Measurements from ENCODE around the gene TRIM54.

TRIM54 gene

DNA sequence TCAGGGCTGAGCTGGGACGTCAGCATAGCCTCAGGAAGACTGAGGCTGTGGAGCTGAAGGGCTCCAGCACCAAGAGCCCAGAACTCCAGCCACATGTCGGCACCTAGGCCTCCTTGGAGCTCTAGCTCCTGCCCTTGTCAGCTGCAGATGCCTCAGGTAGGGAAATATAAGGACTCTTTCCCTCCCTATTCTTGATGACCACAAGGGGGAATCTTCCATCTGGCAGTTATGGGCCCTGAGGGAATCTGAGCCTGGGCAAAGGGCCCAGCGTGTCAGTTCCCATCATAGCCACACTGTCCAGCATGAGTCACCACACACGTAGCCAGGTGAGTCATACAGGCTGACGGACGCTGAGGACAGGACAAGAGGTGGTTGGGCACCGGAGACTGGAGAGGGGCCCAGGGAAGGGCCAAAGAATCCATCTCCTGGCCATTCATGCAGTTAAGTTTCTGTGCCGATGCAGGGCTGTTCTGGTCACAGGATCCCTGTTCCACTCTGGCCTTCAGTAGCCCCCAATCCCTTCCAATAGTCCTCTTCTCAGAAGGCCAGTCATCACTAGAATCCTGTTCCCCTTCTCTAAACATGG is 38.8 kb downstream of the TRIM54 start (continued):
- no peak for TF ChIP-seq ZNF626 (tag by site-specific recombination; IDR thresholded peaks at IDR 0.05)
- TF ChIP-seq, protein P1, sequence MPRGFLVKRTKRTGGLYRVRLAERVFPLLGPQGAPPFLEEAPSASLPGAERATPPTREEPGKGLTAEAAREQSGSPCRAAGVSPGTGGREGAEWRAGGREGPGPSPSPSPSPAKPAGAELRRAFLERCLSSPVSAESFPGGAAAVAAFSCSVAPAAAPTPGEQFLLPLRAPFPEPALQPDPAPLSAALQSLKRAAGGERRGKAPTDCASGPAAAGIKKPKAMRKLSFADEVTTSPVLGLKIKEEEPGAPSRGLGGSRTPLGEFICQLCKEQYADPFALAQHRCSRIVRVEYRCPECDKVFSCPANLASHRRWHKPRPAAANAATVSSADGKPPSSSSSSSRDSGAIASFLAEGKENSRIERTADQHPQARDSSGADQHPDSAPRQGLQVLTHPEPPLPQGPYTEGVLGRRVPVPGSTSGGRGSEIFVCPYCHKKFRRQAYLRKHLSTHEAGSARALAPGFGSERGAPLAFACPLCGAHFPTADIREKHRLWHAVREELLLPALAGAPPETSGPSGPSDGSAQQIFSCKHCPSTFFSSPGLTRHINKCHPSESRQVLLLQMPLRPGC (tag by site-specific recombination; IDR thresholded peaks at IDR 0.05): 0 out of 2 replicates have a peak, but pooled peaks have one; percentile 57
- TF ChIP-seq ZBTB21 (tag by site-specific recombination; IDR thresholded peaks at IDR 0.05): 0 out of 2 replicates have a peak, but pooled peaks have one; percentile 31

DNA sequence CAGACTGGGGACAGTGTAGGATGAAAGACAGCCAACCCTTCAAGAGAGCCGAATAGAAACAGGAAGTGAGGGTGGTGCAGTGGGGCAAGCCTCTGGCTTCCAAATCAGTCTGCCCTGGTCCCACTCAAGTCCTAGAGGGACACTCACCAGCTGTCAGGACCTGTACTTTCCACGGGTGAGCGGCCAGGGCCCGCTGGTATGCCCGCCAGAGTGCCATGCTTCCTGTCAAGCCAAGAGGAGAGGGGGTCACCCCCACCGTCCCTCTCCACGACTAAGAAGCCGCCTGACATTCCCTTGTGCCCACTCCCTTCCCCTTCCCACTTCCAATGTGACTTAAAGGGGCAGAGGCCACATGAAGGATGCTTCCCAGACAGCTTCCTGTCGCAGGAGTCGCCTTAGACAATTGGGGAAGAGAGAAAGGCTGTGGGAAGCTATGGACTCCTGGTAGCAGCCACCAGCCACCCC is 40.1 kb downstream of the TRIM54 start:
- H3K27ac ChIP-seq (ENCODE audit: extremely low read depth, low read depth, low read length): peak overlapping the region; percentile 6; the same call in 1 of the 2 replicates
- TF ChIP-seq, protein P2, sequence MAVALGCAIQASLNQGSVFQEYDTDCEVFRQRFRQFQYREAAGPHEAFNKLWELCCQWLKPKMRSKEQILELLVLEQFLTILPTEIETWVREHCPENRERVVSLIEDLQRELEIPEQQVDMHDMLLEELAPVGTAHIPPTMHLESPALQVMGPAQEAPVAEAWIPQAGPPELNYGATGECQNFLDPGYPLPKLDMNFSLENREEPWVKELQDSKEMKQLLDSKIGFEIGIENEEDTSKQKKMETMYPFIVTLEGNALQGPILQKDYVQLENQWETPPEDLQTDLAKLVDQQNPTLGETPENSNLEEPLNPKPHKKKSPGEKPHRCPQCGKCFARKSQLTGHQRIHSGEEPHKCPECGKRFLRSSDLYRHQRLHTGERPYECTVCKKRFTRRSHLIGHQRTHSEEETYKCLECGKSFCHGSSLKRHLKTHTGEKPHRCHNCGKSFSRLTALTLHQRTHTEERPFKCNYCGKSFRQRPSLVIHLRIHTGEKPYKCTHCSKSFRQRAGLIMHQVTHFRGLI (tag by site-specific recombination; IDR thresholded peaks at IDR 0.05): no peak
- TF ChIP-seq BCL11B (tag by site-specific recombination; IDR thresholded peaks at IDR 0.05; ENCODE audit: low read depth) (no peak), ZNF24 (tag by site-specific recombination; IDR thresholded peaks at IDR 0.05) (no peak), ZNF335 (tag by site-specific recombination; conservative IDR thresholded peaks at IDR 0.05) (peak; percentile 36; the same call in 1 of the 2 replicates), ZNF157 (tag by site-specific recombination; IDR thresholded peaks at IDR 0.05) (no peak), ZNF623 (tag by site-specific recombination; IDR thresholded peaks at IDR 0.05) (no peak), ZNF266 (tag by site-specific recombination; IDR thresholded peaks at IDR 0.05; ENCODE audit: low read depth) (no peak)
- peaks cover 9% of the 10 kb centered on the region for H3K4me1 ChIP-seq (ENCODE audit: control insufficient read depth, insufficient read depth, low read length)
- POLR2A ChIA-PET: interaction anchor here (0.6 to 1.8 kb wide), 12 partner anchors 9 to 260 kb away, joined by 3 to 6 read pairs (median 3); partner anchors contain the start of genes GTF3C2, NRBP1, UCN and ZNF512
- CTCF ChIA-PET: interaction anchor here (0.6 to 6.5 kb wide), 5 partner anchors 10 to 1079 kb away, joined by 3 to 50 read pairs (median 5); partner anchors contain the start of gene EIF2B4
- H3K9me3 ChIP-seq (ENCODE audit: control insufficient read depth, insufficient read depth, low read depth, low read length): no peaks in the 10 kb centered on the region
- peak overlapping the region; percentile 76 for H3K4me3 ChIP-seq (ENCODE audit: low read depth, low read length)
- peaks cover 0 to 21% of the 10 kb centered on the region in 2 experiments; a peak in 2 of 3 replicates for H3K36me3 ChIP-seq (ENCODE audit: control insufficient read depth in 2 of 2, insufficient read depth in 1 of 2, low read length in 2 of 2)

DNA sequence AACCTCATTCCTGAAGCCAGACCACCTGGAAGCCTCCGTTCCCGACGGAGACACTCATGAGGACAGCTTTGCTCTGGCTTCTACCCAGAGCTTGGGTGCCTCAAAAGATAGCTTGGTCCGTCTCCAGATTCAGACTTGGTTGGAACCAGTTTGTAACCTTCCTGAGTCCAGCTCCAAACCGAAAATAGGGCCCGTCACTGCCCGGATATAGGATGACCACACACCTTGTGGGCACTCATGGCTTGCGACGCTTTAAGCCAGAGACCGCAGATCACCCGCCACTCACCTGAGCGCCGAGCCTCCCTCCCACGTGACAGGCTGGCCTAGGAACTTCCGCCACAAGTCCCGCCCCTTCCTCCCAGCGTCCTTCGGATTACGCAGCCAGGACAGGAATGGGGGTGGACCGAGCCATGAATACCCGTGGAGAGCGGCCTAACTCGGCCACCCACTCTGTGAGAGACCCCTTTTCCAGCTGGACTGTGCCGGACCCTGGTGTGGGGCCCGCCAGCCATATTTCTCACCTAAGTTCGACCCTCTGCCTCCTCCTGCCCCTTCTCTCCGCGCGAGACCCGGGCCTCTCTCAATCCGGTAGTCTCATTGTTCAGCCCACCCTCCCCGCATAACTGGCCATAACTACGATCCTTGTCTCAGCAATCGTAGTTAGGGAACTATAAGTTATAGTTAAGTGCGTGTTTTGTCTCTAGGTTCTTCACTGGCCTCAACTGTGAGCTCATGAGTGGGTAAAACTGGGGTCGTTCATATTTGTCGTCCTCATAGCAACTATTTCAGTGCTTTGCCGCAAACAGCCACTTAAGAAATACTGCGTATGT is 40.8 kb downstream of the TRIM54 start, which contains the start of gene MPV17:
MPV17 (minus strand) TSS at position 332 of the 830 bp plus-strand sequence. CDS start 580 bp downstream, outside the sequence.
- CTCF ChIA-PET: interaction anchor here (0.6 to 6.5 kb wide), 9 partner anchors 9 to 242 kb away, joined by 3 to 50 read pairs (median 3); partner anchors contain the start of genes EIF2B4 and SNX17
- Histone ChIP-seq H3K4me3 (ENCODE audit: low read depth, low read length) (peak within 1 kb of the TSS; percentile 76), H3K4me1 (ENCODE audit: control insufficient read depth, insufficient read depth, low read length) (peaks cover 6% of the 10 kb centered on the region; the same call in 1 of the 2 replicates), H3K27ac (ENCODE audit: extremely low read depth, low read depth, low read length) (peak within 1 kb of the TSS; percentile 82), H3K9me3 (ENCODE audit: control insufficient read depth, insufficient read depth, low read depth, low read length) (no peaks in the 10 kb centered on the region), H3K36me3 (ENCODE audit: control insufficient read depth in 2 of 2, insufficient read depth in 1 of 2, low read length in 2 of 2) (peaks cover 6 to 24% of the 10 kb centered on the region in 2 experiments; a peak in 2 of 3 replicates)
- POLR2A ChIA-PET: interaction anchor here (0.9 to 1.8 kb wide), 15 partner anchors 9 to 260 kb away, joined by 3 to 7 read pairs (median 3); partner anchors contain the start of genes GTF3C2, NRBP1, UCN and ZNF512
- TF ChIP-seq TCF7L2 (IDR thresholded peaks at IDR 0.05; ENCODE audit: borderline replicate concordance, low read depth, low read length) (no peak), ZNF555 (tag by site-specific recombination; conservative IDR thresholded peaks at IDR 0.05) (no peak), IKZF3 (tag by site-specific recombination; IDR thresholded peaks at IDR 0.05) (no peak), ZNF133 (tag by site-specific recombination; IDR thresholded peaks at IDR 0.05) (no peak), ZNF416 (tag by site-specific recombination; IDR thresholded peaks at IDR 0.05) (no peak), ZNF335 (tag by site-specific recombination; conservative IDR thresholded peaks at IDR 0.05) (peak; percentile 45; the same call in 1 of the 2 replicates), ZNF302 (tag by site-specific recombination; IDR thresholded peaks at IDR 0.05; ENCODE audit: low read depth) (no peak), ZNF514 (tag by site-specific recombination; IDR thresholded peaks at IDR 0.05) (no peak), ZNF785 (tag by site-specific recombination; IDR thresholded peaks at IDR 0.05) (no peak), ZNF16 (tag by site-specific recombination; IDR thresholded peaks at IDR 0.05; ENCODE audit: low read depth) (no peak), ZFP69B (tag by site-specific recombination; IDR thresholded peaks at IDR 0.05) (no peak), ZNF747 (tag by site-specific recombination; IDR thresholded peaks at IDR 0.05) (no peak), SP3 (tag by site-specific recombination; IDR thresholded peaks at IDR 0.05) (peak; percentile 69), ZNF10 (tag by site-specific recombination; IDR thresholded peaks at IDR 0.05) (no peak), BCL11A (tag by site-specific recombination; IDR thresholded peaks at IDR 0.05; ENCODE audit: low read depth) (no peak)
- TF ChIP-seq, protein P3, sequence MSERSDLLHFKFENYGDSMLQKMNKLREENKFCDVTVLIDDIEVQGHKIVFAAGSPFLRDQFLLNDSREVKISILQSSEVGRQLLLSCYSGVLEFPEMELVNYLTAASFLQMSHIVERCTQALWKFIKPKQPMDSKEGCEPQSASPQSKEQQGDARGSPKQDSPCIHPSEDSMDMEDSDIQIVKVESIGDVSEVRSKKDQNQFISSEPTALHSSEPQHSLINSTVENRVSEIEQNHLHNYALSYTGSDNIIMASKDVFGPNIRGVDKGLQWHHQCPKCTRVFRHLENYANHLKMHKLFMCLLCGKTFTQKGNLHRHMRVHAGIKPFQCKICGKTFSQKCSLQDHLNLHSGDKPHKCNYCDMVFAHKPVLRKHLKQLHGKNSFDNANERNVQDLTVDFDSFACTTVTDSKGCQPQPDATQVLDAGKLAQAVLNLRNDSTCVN (tag by site-specific recombination; optimal IDR thresholded peaks at IDR 0.05): no peak
- TF ChIP-seq, protein P4, sequence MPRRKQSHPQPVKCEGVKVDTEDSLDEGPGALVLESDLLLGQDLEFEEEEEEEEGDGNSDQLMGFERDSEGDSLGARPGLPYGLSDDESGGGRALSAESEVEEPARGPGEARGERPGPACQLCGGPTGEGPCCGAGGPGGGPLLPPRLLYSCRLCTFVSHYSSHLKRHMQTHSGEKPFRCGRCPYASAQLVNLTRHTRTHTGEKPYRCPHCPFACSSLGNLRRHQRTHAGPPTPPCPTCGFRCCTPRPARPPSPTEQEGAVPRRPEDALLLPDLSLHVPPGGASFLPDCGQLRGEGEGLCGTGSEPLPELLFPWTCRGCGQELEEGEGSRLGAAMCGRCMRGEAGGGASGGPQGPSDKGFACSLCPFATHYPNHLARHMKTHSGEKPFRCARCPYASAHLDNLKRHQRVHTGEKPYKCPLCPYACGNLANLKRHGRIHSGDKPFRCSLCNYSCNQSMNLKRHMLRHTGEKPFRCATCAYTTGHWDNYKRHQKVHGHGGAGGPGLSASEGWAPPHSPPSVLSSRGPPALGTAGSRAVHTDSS (tag by site-specific recombination; IDR thresholded peaks at IDR 0.05): no peak
